OCI-LY1 (cell line): ENCODE data around the gene MAPK12.

Experiments used
- H2AFZ ChIP-seq: fragments of 200-600 bp; sonication (generic), shearing (Covaris generic); 2 replicates; pipeline ENCODE4 v1.6.0; 2014; ENCODE audit warnings: antibody characterized with exemption, mild to moderate bottlenecking, low read length
- H3F3A ChIP-seq: fragments of 200-600 bp; sonication (generic), shearing (Covaris generic); 2 replicates; pipeline ENCODE4 v1.6.0; 2014; ENCODE audit warnings: mild to moderate bottlenecking, antibody characterized with exemption, low read length, moderate library complexity; ENCODE audit not compliant: insufficient read depth
- H3K27ac ChIP-seq: fragments of 200-600 bp; sonication (generic); 2 replicates; pipeline ENCODE4 v1.5.1; 2014; ENCODE audit warnings: low read length, mixed run types, mild to moderate bottlenecking, low read depth; ENCODE audit not compliant: poor library complexity, severe bottlenecking
- H3K27me3 ChIP-seq: fragments of 200-600 bp; sonication (generic); 2 replicates; pipeline ENCODE4 v1.6.0; 2014; ENCODE audit warnings: antibody characterized with exemption, mild to moderate bottlenecking, low read length, moderate library complexity; ENCODE audit not compliant: insufficient read depth
- H3K36me3 ChIP-seq: fragments of 200-600 bp; sonication (generic); 2 replicates; pipeline ENCODE4 v1.6.1; 2014; ENCODE audit warnings: mild to moderate bottlenecking, antibody characterized with exemption, low read length, moderate library complexity, mixed read lengths; ENCODE audit not compliant: insufficient read depth
- H3K4me1 ChIP-seq: fragments of 200-600 bp; sonication (generic); 2 replicates; pipeline ENCODE4 v1.5.1; 2014; ENCODE audit warnings: mild to moderate bottlenecking, low read length, moderate library complexity; ENCODE audit not compliant: insufficient read depth, severe bottlenecking
- H3K4me2 ChIP-seq: fragments of 200-600 bp; sonication (generic), shearing (Covaris generic); 2 replicates; pipeline ENCODE4 v1.6.1; 2014; ENCODE audit warnings: low read length
- H3K4me3 ChIP-seq: fragments of 200-600 bp; sonication (generic); 2 replicates; pipeline ENCODE4 v1.5.1; 2014; ENCODE audit warnings: low read length, low read depth, mild to moderate bottlenecking, mixed read lengths; ENCODE audit not compliant: poor library complexity, severe bottlenecking
- H3K79me2 ChIP-seq: fragments of 200-600 bp; shearing (Covaris generic); 2 replicates; pipeline ENCODE4 v1.6.1; 2016; ENCODE audit warnings: mixed run types, low read length, mixed read lengths; ENCODE audit not compliant: insufficient read depth
- H3K9ac ChIP-seq: fragments of 200-600 bp; sonication (generic), shearing (Covaris generic); 2 replicates; pipeline ENCODE4 v1.6.1; 2014; ENCODE audit warnings: mild to moderate bottlenecking, low read length, mixed read lengths
- H3K9me2 ChIP-seq: fragments of 200-600 bp; sonication (generic), shearing (Covaris generic); 2 replicates; pipeline ENCODE4 v1.6.1; 2014; ENCODE audit warnings: low read depth, mild to moderate bottlenecking, low read length, mixed read lengths
- H3K9me3 ChIP-seq: fragments of 200-600 bp; shearing (Covaris generic); 2 replicates; pipeline ENCODE4 v1.6.1; 2014; ENCODE audit warnings: low read length, mixed read lengths
- H4K20me1 ChIP-seq: fragments of 200-600 bp; sonication (generic), shearing (Covaris generic); 2 replicates; pipeline ENCODE4 v1.6.0; 2016; ENCODE audit warnings: mild to moderate bottlenecking, low read length; ENCODE audit not compliant: insufficient read depth
- EZH2 ChIP-seq: fragments of 200-600 bp; sonication (generic), shearing (Covaris generic); IDR thresholded peaks from 2 replicates; pipeline ENCODE4 v1.8.0; 2017; ENCODE audit warnings: borderline replicate concordance, mixed run types, mild to moderate bottlenecking, antibody characterized with exemption, low read length, moderate library complexity, mixed read lengths
- TF ChIP-seq, protein P1 (sequence below): fragments of 200-600 bp; sonication (generic), shearing (Covaris generic); IDR thresholded peaks from 2 replicates; pipeline ENCODE4 v1.5.1; 2017; ENCODE audit warnings: mild to moderate bottlenecking, antibody characterized with exemption, low read length, moderate library complexity, mixed read lengths

Gene MAPK12

GRCh38 chr22:50204571-50204970, 56.9 kb downstream of the MAPK12 start:
- no peaks in the 10 kb centered on the region for H3K9me3 ChIP-seq
- peaks cover 25% of the 10 kb centered on the region for H3K79me2 ChIP-seq
- H2AFZ ChIP-seq, result no peak overlapping the region
- H3K4me1 ChIP-seq, result peaks cover 51% of the 10 kb centered on the region
- TF ChIP-seq, protein P1, sequence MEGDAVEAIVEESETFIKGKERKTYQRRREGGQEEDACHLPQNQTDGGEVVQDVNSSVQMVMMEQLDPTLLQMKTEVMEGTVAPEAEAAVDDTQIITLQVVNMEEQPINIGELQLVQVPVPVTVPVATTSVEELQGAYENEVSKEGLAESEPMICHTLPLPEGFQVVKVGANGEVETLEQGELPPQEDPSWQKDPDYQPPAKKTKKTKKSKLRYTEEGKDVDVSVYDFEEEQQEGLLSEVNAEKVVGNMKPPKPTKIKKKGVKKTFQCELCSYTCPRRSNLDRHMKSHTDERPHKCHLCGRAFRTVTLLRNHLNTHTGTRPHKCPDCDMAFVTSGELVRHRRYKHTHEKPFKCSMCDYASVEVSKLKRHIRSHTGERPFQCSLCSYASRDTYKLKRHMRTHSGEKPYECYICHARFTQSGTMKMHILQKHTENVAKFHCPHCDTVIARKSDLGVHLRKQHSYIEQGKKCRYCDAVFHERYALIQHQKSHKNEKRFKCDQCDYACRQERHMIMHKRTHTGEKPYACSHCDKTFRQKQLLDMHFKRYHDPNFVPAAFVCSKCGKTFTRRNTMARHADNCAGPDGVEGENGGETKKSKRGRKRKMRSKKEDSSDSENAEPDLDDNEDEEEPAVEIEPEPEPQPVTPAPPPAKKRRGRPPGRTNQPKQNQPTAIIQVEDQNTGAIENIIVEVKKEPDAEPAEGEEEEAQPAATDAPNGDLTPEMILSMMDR, result no peak
- no peak for TF ChIP-seq EZH2
- H3F3A ChIP-seq, result 0 out of 2 replicates have a peak, but pooled peaks cover under 1% of the 10 kb centered on the region
- peak overlapping the region; percentile 7; the same call in 1 of the 2 replicates for H3K9ac ChIP-seq
- no peak overlapping the region for H3K4me3 ChIP-seq
- H4K20me1 ChIP-seq, result no peaks in the 10 kb centered on the region
- H3K27me3 ChIP-seq, result no peaks in the 10 kb centered on the region
- peak overlapping the region; percentile 40 for H3K4me2 ChIP-seq
- H3K27ac ChIP-seq, result peak overlapping the region; percentile 33
- H3K9me2 ChIP-seq, result no peaks in the 10 kb centered on the region
- H3K36me3 ChIP-seq, result peaks cover 55% of the 10 kb centered on the region

DNA sequence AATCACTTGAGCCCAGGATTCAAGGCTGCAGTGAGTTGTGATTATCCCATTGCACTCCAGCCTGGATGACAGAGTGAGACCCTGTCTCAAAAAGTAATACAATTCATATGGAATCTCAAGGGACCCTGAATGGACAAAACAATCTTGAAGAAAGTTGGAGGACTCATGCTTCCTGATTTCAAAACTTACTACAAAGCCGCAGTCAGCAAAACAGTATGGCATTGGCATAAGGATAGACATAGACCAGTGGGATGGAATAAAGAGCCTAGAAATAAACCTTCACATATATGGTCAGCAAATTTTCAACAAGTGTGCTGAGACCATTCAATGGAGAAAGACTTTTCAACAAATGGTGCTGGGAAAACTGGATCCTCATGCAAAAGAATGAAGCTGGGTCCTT, 58.2 kb downstream of the MAPK12 start:
- Histone ChIP-seq H3K27ac (no peak overlapping the region), H2AFZ (no peak overlapping the region), H3K4me3 (no peak overlapping the region), H3K79me2 (peaks cover 25% of the 10 kb centered on the region), H3K9ac (no peak overlapping the region), H3K27me3 (no peaks in the 10 kb centered on the region), H3K9me2 (no peaks in the 10 kb centered on the region), H3K4me1 (peaks cover 57% of the 10 kb centered on the region), H4K20me1 (no peaks in the 10 kb centered on the region), H3K36me3 (peaks cover 58% of the 10 kb centered on the region), H3F3A (peaks cover 5% of the 10 kb centered on the region; the same call in 1 of the 2 replicates), H3K9me3 (no peaks in the 10 kb centered on the region), H3K4me2 (no peak overlapping the region)
- TF ChIP-seq EZH2, result no peak
- TF ChIP-seq, protein P1, result no peak
